BJ (cell line): ENCODE data around the gene CBR3. TPM values are rescaled to one million over a fixed set of nuclear protein-coding genes. Genes with fewer than 3 reads are reported as not detected.

Source experiments
- CTCF ChIA-PET: fragments of 350-600 bp; formaldehyde crosslinking; extraction: SDS; loops from one replicate; lab custom pipeline; 2021; ENCODE audit warnings: antibody characterized with exemption, inconsistent platforms; lab: Yijun Ruan, JAX
- POLR2A ChIA-PET: fragments of 300-600 bp; sonication (Branson Sonifier 250); formaldehyde crosslinking; extraction: SDS; loops from one replicate; lab custom pipeline; 2021; ENCODE audit warnings: antibody characterized with exemption; lab: Charles Lee
- DNase-seq: peaks from one replicate; pipeline ENCODE4 v3.0.0-alpha.2; 2011; ENCODE audit warnings: low read depth
- H3K27me3 ChIP-seq: 2 replicates; pipeline ENCODE4 v1.6.0; 2011; ENCODE audit warnings: low read length; ENCODE audit not compliant: control insufficient read depth, insufficient read depth
- H3K36me3 ChIP-seq: 2 replicates; pipeline ENCODE4 v1.5.1; 2011; ENCODE audit warnings: low read length; ENCODE audit not compliant: control insufficient read depth, insufficient read depth
- H3K4me3 ChIP-seq: 2 replicates; pipeline ENCODE4 v1.5.1; 2011; ENCODE audit warnings: low read depth, mild to moderate bottlenecking, control low read depth, low read length
- CTCF ChIP-seq: IDR thresholded peaks from 2 replicates; pipeline ENCODE4 v1.5.1; 2011; ENCODE audit warnings: low read depth, mild to moderate bottlenecking, control low read depth, inconsistent platforms, low read length, moderate library complexity; ENCODE audit not compliant: insufficient read depth
- polyA plus RNA-seq: library from polyadenylated mRNA; depleted of rRNA; stranded (reverse); fragments of >200 nt; gene quantifications from 2 replicates; pipeline ENCODE4 v1.2.3, GENCODE V29; 2011

CBR3 gene
- polyA plus RNA-seq, 1 experiment, result 13.5 TPM

GRCh38 chr21:36120304-36120888 is 14.5 kb upstream of the CBR3 start:
- no peak for TF ChIP-seq CTCF
- CTCF ChIA-PET, result interaction anchor here (0.9 kb wide), 1 partner anchor 26 kb away, joined by 4 read pairs; no protein-coding TSS in a partner anchor
- H3K27me3 ChIP-seq, result no peaks in the 10 kb centered on the region
- no peaks in the 10 kb centered on the region for H3K36me3 ChIP-seq
- peak; percentile 56 for DNase-seq
- POLR2A ChIA-PET, result no interaction called here
- H3K4me3 ChIP-seq, result no peak overlapping the region

DNA sequence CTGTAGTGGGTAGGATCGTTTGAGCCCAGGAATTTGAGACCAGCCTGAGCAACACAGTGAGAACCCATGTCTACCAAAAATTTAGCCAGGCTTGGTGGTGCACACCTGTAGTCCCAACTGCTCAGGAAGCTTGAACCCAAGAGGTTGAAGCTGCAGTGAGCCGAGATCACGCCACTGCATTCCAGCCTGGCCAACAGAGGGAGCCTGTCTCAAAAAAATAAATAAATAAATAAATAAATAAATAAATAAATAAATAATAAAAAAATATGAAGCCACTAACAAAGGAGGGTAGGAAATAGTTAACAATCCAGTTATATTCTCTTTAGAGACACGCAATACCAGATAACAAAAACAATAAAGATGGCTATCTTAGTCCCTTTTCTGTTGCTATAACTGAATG is 11.9 kb upstream of the CBR3 start:
- peak; percentile 40 for TF ChIP-seq CTCF
- CTCF ChIA-PET, result interaction anchor here (1.2 to 5.7 kb wide), 4 partner anchors 10 to 87 kb away, joined by 3 to 32 read pairs (median 6); no protein-coding TSS in a partner anchor
- no peak overlapping the region for H3K4me3 ChIP-seq
- H3K36me3 ChIP-seq, result no peaks in the 10 kb centered on the region
- DNase-seq, result no peak
- POLR2A ChIA-PET, result no interaction called here
- H3K27me3 ChIP-seq, result no peaks in the 10 kb centered on the region

- H3K4me3 ChIP-seq, result no peak overlapping the region
- ChIA-PET CTCF (interaction anchor here (1.6 to 5.7 kb wide), 3 partner anchors 11 to 213 kb away, joined by 7 to 32 read pairs (median 7); no protein-coding TSS in a partner anchor), POLR2A (no interaction called here)
- no peak for TF ChIP-seq CTCF
- no peak for DNase-seq
- H3K27me3 ChIP-seq, result no peaks in the 10 kb centered on the region
- H3K36me3 ChIP-seq, result no peaks in the 10 kb centered on the region
Observed at GRCh38 chr21:36124395-36124794, 10.5 kb upstream of the CBR3 start.

GRCh38 chr21:36125512-36126207 is 9.2 kb upstream of the CBR3 start:
- ChIA-PET CTCF (interaction anchor here (0.6 to 5.7 kb wide), 10 partner anchors 9 to 1448 kb away, joined by 3 to 32 read pairs (median 3); partner anchors contain the start of gene CBR3), POLR2A (no interaction called here)
- Histone ChIP-seq H3K4me3 (no peak overlapping the region), H3K27me3 (no peaks in the 10 kb centered on the region), H3K36me3 (no peaks in the 10 kb centered on the region)
- peak; percentile 94 for TF ChIP-seq CTCF
- DNase-seq, result no peak

DNA sequence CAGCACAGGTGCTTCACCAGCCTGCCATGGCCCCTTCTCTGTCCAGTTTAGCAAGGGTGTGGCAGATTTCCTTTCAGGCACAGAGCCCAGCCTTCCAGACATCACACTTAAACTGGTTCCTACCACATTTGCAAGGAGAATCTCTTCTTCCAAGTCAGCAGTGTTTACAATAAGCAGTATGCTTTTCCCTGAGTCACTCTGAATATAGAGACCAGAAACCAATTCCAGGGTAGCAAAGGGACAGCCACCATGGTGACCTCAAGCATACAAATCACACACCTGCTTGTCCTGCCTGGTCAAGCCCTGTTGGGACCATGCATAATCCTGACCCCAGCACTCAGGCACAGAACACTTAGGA is 8.7 kb upstream of the CBR3 start:
- Histone ChIP-seq H3K36me3 (no peaks in the 10 kb centered on the region), H3K4me3 (no peak overlapping the region), H3K27me3 (no peaks in the 10 kb centered on the region)
- ChIA-PET CTCF (interaction anchor here (0.7 to 5.7 kb wide), 4 partner anchors 9 to 1449 kb away, joined by 3 to 32 read pairs (median 5); partner anchors contain the start of gene CBR3), POLR2A (no interaction called here)
- TF ChIP-seq CTCF, result no peak
- no peak for DNase-seq
